ENCODE measurements around the gene GPX2. TPM values are rescaled to one million over a fixed set of nuclear protein-coding genes. Genes with fewer than 3 reads are reported as not detected.

GPX2 gene
- total and polyA plus RNA-seq, 10 of the 15 experiments (the other 5 are each of a cell fraction or from before 2014, with no cell fraction given): not detected

GRCh38 chr14:64960762-64961276 lies 18.3 kb upstream of the GPX2 start:
- 64% methylated on average over 4 of the region's 5 CpGs for WGBS (ENCODE audit: insufficient coverage, insufficient replicate concordance, low lambda C conversion rate, missing lambda C conversion rate)
- ATAC-seq (peak; percentile 34; the same call in 2 of the 3 replicates), FAIRE-seq (no peak), DNase-seq (ENCODE audit: low read depth, low spot score) (no peak)
- POLR2A ChIA-PET: no interaction called here
- no peaks in the 10 kb centered on the region for H4K20me1 ChIP-seq (ENCODE audit: control insufficient read depth, insufficient read depth)
- TF ChIP-seq CEBPZ (IDR thresholded peaks at IDR 0.05; ENCODE audit: low read depth, low read length): no peak
- TF ChIP-seq E4F1 (IDR thresholded peaks at IDR 0.05; ENCODE audit: borderline replicate concordance, partially characterized antibody): no peak
- TF ChIP-seq RELB (IDR thresholded peaks at IDR 0.05; ENCODE audit: low read depth): no peak
- 0 out of 2 replicates have a peak, but pooled peaks have one; percentile 11 for TF ChIP-seq SPI1 (IDR thresholded peaks at IDR 0.05; ENCODE audit: borderline replicate concordance, insufficient read depth, low read depth, low read length)
- no peak for TF ChIP-seq NRF1 (conservative IDR thresholded peaks at IDR 0.05; ENCODE audit: low read depth, low read length)
- no peak; a peak in 1 of 6 replicates for TF ChIP-seq CTCF (IDR thresholded peaks at IDR 0.05 in 2 of 3, conservative IDR thresholded peaks at IDR 0.05 in 1 of 3; ENCODE audit: control insufficient read depth in 2 of 3, extremely low read depth in 1 of 3, insufficient read depth in 1 of 3, low read depth in 3 of 3, low read length in 3 of 3)
- no peak for TF ChIP-seq RFX5 (IDR thresholded peaks at IDR 0.05; ENCODE audit: low read depth, low read length)
- TF ChIP-seq PML (IDR thresholded peaks at IDR 0.05; ENCODE audit: low read length): no peak
- RAD21 ChIA-PET (ENCODE audit: unreplicated experiment): interaction anchor here (0.7 to 1.0 kb wide), 2 partner anchors 63 to 138 kb away, joined by 3 read pairs; no protein-coding TSS in a partner anchor
- H3K27ac ChIP-seq (ENCODE audit: control insufficient read depth, insufficient read depth): no peak overlapping the region
- H3K4me3 ChIP-seq: no peak overlapping the region
- CTCF ChIA-PET: interaction anchor here (1.3 kb wide), 1 partner anchor 138 kb away, joined by 3 read pairs; no protein-coding TSS in a partner anchor
- SMC1A ChIA-PET (ENCODE audit: uncharacterized antibody, unreplicated experiment): interaction anchor here (1.1 to 1.7 kb wide), 2 partner anchors 10 to 17 kb away, joined by 3 to 6 read pairs; no protein-coding TSS in a partner anchor
- H3K27me3 ChIP-seq (replicated peaks in 1 of 2; ENCODE audit: control insufficient read depth in 2 of 2, insufficient read depth in 2 of 2, low read length in 1 of 2): no peaks in the 10 kb centered on the region
- no TSS peak for BruUV-seq (replicated peaks)
- no peaks in the 10 kb centered on the region for H3K36me3 ChIP-seq (ENCODE audit: control insufficient read depth in 2 of 2, insufficient read depth in 2 of 2, low read length in 1 of 2)
- in situ Hi-C loops (cut with MboI): no loop called here
- intact Hi-C loops (cut with micrococcal nuclease; ENCODE audit: unreplicated experiment): no loop called here
- no peaks in the 10 kb centered on the region for H3K4me1 ChIP-seq (ENCODE audit: control insufficient read depth, insufficient read depth, low read length)
- no peaks in the 10 kb centered on the region for H3K9me3 ChIP-seq (replicated peaks; ENCODE audit: control insufficient read depth, insufficient read depth, low read length)
- H3K4me2 ChIP-seq (ENCODE audit: control insufficient read depth, insufficient read depth): no peak overlapping the region
- H3K79me2 ChIP-seq (ENCODE audit: control insufficient read depth, insufficient read depth, low read length): no peaks in the 10 kb centered on the region
- H3K9ac ChIP-seq (ENCODE audit: control insufficient read depth, insufficient read depth, low read length): no peak overlapping the region
- no peak overlapping the region for H2AFZ ChIP-seq (ENCODE audit: control insufficient read depth, low read depth, low read length)

Data from GM12878 (cell line).